Trophoblast cell (in vitro differentiated cells and primary cell): Measurements from ENCODE around the gene C6orf62.
A peak's percentile ranks its signal among the peaks of the same experiment; 100 is the strongest.
"Not testable (repeated sequence)": the region's sequence is repeated elsewhere in the genome, so short reads cannot be mapped to it uniquely, and the experiment has no call there.

Source experiments
- DNase-seq, 2 donors: peaks; one replicate each; pipeline ENCODE4 v3.0.0-alpha.2; 2016
- H2AFZ ChIP-seq: 2 replicates; pipeline ENCODE4 v1.6.1; 2013; ENCODE audit warnings: low read length, moderate library complexity, mild to moderate bottlenecking; ENCODE audit not compliant: insufficient read depth, poor library complexity
- H2AK5ac ChIP-seq: 2 replicates; pipeline ENCODE4 v1.6.1; 2013; ENCODE audit warnings: mild to moderate bottlenecking, low read length
- H2BK120ac ChIP-seq: 2 replicates; pipeline ENCODE4 v1.6.1; 2013; ENCODE audit warnings: low read length, mild to moderate bottlenecking, moderate library complexity; ENCODE audit not compliant: insufficient read depth, poor library complexity
- H2BK12ac ChIP-seq: 2 replicates; pipeline ENCODE4 v1.6.1; 2013; ENCODE audit warnings: mild to moderate bottlenecking, low read length, moderate library complexity
- H2BK5ac ChIP-seq: 2 replicates; pipeline ENCODE4 v1.6.1; 2013; ENCODE audit warnings: low read length, low read depth, moderate library complexity, mild to moderate bottlenecking; ENCODE audit not compliant: poor library complexity
- H3K14ac ChIP-seq: 2 replicates; pipeline ENCODE4 v1.6.1; 2013; ENCODE audit warnings: mild to moderate bottlenecking, low read length
- H3K18ac ChIP-seq: 2 replicates; pipeline ENCODE4 v1.6.1; 2013; ENCODE audit warnings: mild to moderate bottlenecking, low read length
- H3K23ac ChIP-seq: 2 replicates; pipeline ENCODE4 v1.6.1; 2013; ENCODE audit warnings: low read length
- H3K27ac ChIP-seq: 2 replicates; pipeline ENCODE4 v1.5.1; 2013; ENCODE audit warnings: low read depth, mild to moderate bottlenecking, inconsistent platforms, low read length, moderate library complexity
- H3K27me3 ChIP-seq: 2 replicates; pipeline ENCODE4 v1.6.1; 2013; ENCODE audit warnings: inconsistent platforms, mild to moderate bottlenecking, low read length, moderate library complexity; ENCODE audit not compliant: insufficient read depth
- H3K36me3 ChIP-seq, 2 experiments: 1 replicate in 1 of 2; 2 replicates in 1 of 2; pipeline ENCODE4 v1.6.1; 2013; ENCODE audit warnings: low read length in 2 of 2, mild to moderate bottlenecking in 2 of 2, moderate library complexity in 1 of 2; ENCODE audit not compliant: insufficient read depth in 2 of 2, control insufficient read depth in 1 of 2
- H3K4ac ChIP-seq: 2 replicates; pipeline ENCODE4 v1.6.1; 2013; ENCODE audit warnings: low read depth, mild to moderate bottlenecking, low read length, moderate library complexity
- H3K4me1 ChIP-seq, 2 experiments: 1 replicate in 1 of 2; 2 replicates in 1 of 2; pipeline ENCODE4 v1.6.1; 2013; ENCODE audit warnings: low read length in 2 of 2, mild to moderate bottlenecking in 2 of 2, moderate library complexity in 1 of 2; ENCODE audit not compliant: insufficient read depth in 2 of 2, control insufficient read depth in 1 of 2
- H3K4me2 ChIP-seq: 2 replicates; pipeline ENCODE4 v1.6.1; 2013; ENCODE audit warnings: inconsistent platforms, mild to moderate bottlenecking, low read length, moderate library complexity
- H3K4me3 ChIP-seq: 2 replicates; pipeline ENCODE4 v1.5.1; 2013; ENCODE audit warnings: mild to moderate bottlenecking, low read depth, low read length, inconsistent platforms
- H3K79me1 ChIP-seq: one replicate; pipeline ENCODE4 v1.6.1; 2013; ENCODE audit warnings: low read length
- H3K79me2 ChIP-seq: 2 replicates; pipeline ENCODE4 v1.6.1; 2013; ENCODE audit warnings: low read length, mild to moderate bottlenecking; ENCODE audit not compliant: control insufficient read depth, insufficient read depth, poor library complexity
- H3K9ac ChIP-seq: 2 replicates; pipeline ENCODE4 v1.6.1; 2013; ENCODE audit warnings: mild to moderate bottlenecking, low read length
- H3K9me3 ChIP-seq: 2 replicates; pipeline ENCODE4 v1.6.1; 2013; ENCODE audit warnings: low read depth, mild to moderate bottlenecking, control low read depth, inconsistent platforms, low read length; ENCODE audit not compliant: insufficient read depth
- H4K12ac ChIP-seq: 2 replicates; pipeline ENCODE4 v1.6.1; 2013; ENCODE audit warnings: low read depth, mild to moderate bottlenecking, low read length, moderate library complexity
- H4K8ac ChIP-seq: 2 replicates; pipeline ENCODE4 v1.6.1; 2013; ENCODE audit warnings: low read depth, mild to moderate bottlenecking, low read length, moderate library complexity
- H4K91ac ChIP-seq: one replicate; pipeline ENCODE4 v1.6.1; 2013; ENCODE audit warnings: low read depth, mild to moderate bottlenecking, low read length, moderate library complexity
- WGBS: extraction: QIAGEN DNeasy Blood & Tissue Kit; methylation state at CpG from one replicate; pipeline ENCODE4 v1.1.7; 2013; ENCODE audit warnings: missing lambda C conversion rate; ENCODE audit not compliant: insufficient read length, insufficient coverage; ENCODE audit errors: extremely low coverage; 5-methylcytosine and 5-hydroxymethylcytosine counted together

The C6orf62 gene

DNA sequence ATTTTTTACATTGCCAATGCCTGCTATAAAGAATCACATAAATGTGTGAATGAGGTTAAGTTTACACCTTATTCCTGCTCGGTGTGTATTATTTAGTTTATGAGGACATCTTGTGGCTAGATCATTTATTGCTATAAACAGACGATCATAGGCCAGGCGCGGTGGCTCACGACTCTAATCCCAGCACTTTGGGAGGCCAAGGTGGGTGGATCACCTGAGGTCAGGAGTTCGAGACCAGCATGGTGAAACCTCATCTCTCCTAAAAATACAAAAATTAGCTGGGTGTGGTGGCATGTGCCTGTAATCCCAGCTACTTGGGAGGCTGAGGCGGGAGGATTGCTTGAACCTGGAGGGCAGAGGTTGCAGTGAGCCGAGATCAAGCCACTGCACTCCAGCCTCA is 23.3 kb downstream of the C6orf62 start:
- not testable (repeated sequence) for H3K23ac ChIP-seq, H3K27ac ChIP-seq
- no CpG with 5 or more reads among the region's 8 CpGs for WGBS

GRCh38 chr6:24694198-24694597 is 24.8 kb downstream of the C6orf62 start:
- Histone ChIP-seq H2BK12ac (no peak overlapping the region), H2AFZ (no peak overlapping the region), H2BK120ac (no peak overlapping the region), H3K4ac (no peak overlapping the region), H3K18ac (no peak overlapping the region), H3K27ac (no peak overlapping the region), H3K4me3 (no peak overlapping the region), H4K12ac (no peak overlapping the region), H3K79me1 (no peaks in the 10 kb centered on the region), H3K79me2 (no peaks in the 10 kb centered on the region), H2AK5ac (no peak overlapping the region), H4K8ac (no peak overlapping the region), H3K27me3 (no peaks in the 10 kb centered on the region), H3K14ac (no peak overlapping the region), H3K4me1 (no peaks in the 10 kb centered on the region), H3K36me3 (no peaks in the 10 kb centered on the region), H3K9ac (no peak overlapping the region), H2BK5ac (no peak overlapping the region), H4K91ac (no peak overlapping the region), H3K9me3 (no peaks in the 10 kb centered on the region), H3K23ac (no peak overlapping the region), H3K4me2 (no peak overlapping the region)
- WGBS, result no CpG with 5 or more reads among the region's 1 CpG
- DNase-seq, result no peak

More for the DNA sequence above, 23.3 kb downstream of the C6orf62 start:
- H3K27me3 ChIP-seq, H3K4me2 ChIP-seq, H3K36me3 ChIP-seq, H3K79me1 ChIP-seq, H2BK120ac ChIP-seq, H2AFZ ChIP-seq, H3K18ac ChIP-seq, H3K4ac ChIP-seq, H3K9me3 ChIP-seq, H2BK5ac ChIP-seq, H3K4me1 ChIP-seq, H3K4me3 ChIP-seq, H3K79me2 ChIP-seq, H4K91ac ChIP-seq, H2BK12ac ChIP-seq, H4K8ac ChIP-seq, H3K14ac ChIP-seq, H2AK5ac ChIP-seq, H4K12ac ChIP-seq, H3K9ac ChIP-seq: not testable (repeated sequence)
- peak in 1 of 2 donors; percentile 72 for DNase-seq

- no peak overlapping the region for H3K9ac ChIP-seq
- H4K12ac ChIP-seq, result no peak overlapping the region
- no peak overlapping the region for H2BK12ac ChIP-seq
- H2BK5ac ChIP-seq, result no peak overlapping the region
- no peak overlapping the region for H2BK120ac ChIP-seq
- H2AFZ ChIP-seq, result no peak overlapping the region
- H4K91ac ChIP-seq, result no peak overlapping the region
- H3K14ac ChIP-seq, result no peak overlapping the region
- H3K79me1 ChIP-seq, result no peaks in the 10 kb centered on the region
- H2AK5ac ChIP-seq, result no peak overlapping the region
- H3K4me3 ChIP-seq, result no peak overlapping the region
- no peaks in the 10 kb centered on the region for H3K79me2 ChIP-seq
- H3K4ac ChIP-seq, result no peak overlapping the region
- no CpG with 5 or more reads among the region's 2 CpGs for WGBS
- H3K18ac ChIP-seq, result no peak overlapping the region
- H3K9me3 ChIP-seq, result no peaks in the 10 kb centered on the region
- no peak overlapping the region for H3K23ac ChIP-seq
- H3K36me3 ChIP-seq, result no peaks in the 10 kb centered on the region
- H3K4me1 ChIP-seq, result no peaks in the 10 kb centered on the region
- no peak for DNase-seq
- no peak overlapping the region for H3K27ac ChIP-seq
- no peak overlapping the region for H3K4me2 ChIP-seq
- no peak overlapping the region for H4K8ac ChIP-seq
- H3K27me3 ChIP-seq, result no peaks in the 10 kb centered on the region
Observed at GRCh38 chr6:24692848-24693592, 25.9 kb downstream of the C6orf62 start.

- H4K8ac ChIP-seq, result no peak overlapping the region
- H3K4me3 ChIP-seq, result no peak overlapping the region
- H3K36me3 ChIP-seq, result no peaks in the 10 kb centered on the region
- no peaks in the 10 kb centered on the region for H3K9me3 ChIP-seq
- H4K12ac ChIP-seq, result no peak overlapping the region
- no peak overlapping the region for H3K27ac ChIP-seq
- no peaks in the 10 kb centered on the region for H3K4me1 ChIP-seq
- no peak overlapping the region for H3K18ac ChIP-seq
- H3K79me1 ChIP-seq, result no peaks in the 10 kb centered on the region
- no CpG with 5 or more reads among the region's 3 CpGs for WGBS
- H2BK120ac ChIP-seq, result no peak overlapping the region
- no peak overlapping the region for H2AK5ac ChIP-seq
- no peak overlapping the region for H2BK5ac ChIP-seq
- no peak overlapping the region for H3K9ac ChIP-seq
- no peak overlapping the region for H3K14ac ChIP-seq
- no peak overlapping the region for H2AFZ ChIP-seq
- H3K79me2 ChIP-seq, result no peaks in the 10 kb centered on the region
- no peak overlapping the region for H4K91ac ChIP-seq
- H3K23ac ChIP-seq, result no peak overlapping the region
- no peak overlapping the region for H3K4ac ChIP-seq
- no peak overlapping the region for H2BK12ac ChIP-seq
- H3K27me3 ChIP-seq, result no peaks in the 10 kb centered on the region
- H3K4me2 ChIP-seq, result no peak overlapping the region
- DNase-seq, result no peak
Observed at GRCh38 chr6:24692415-24692814, 26.5 kb downstream of the C6orf62 start.
